GM19467 (cell line): ENCODE results near the gene EP300.
A peak's percentile ranks its signal among the peaks of the same experiment; 100 is the strongest.
"Not testable (repeated sequence)": the region's sequence is repeated elsewhere in the genome, so short reads cannot be mapped to it uniquely, and the experiment has no call there.

Experiments used
- ATAC-seq: cut with Tn5 transposase; IDR thresholded peaks from one replicate; pipeline ENCODE4 v1.9.1; 2021; ENCODE audit warnings: mild to moderate bottlenecking, moderate library complexity; ENCODE audit not compliant: unreplicated experiment

The EP300 gene

DNA sequence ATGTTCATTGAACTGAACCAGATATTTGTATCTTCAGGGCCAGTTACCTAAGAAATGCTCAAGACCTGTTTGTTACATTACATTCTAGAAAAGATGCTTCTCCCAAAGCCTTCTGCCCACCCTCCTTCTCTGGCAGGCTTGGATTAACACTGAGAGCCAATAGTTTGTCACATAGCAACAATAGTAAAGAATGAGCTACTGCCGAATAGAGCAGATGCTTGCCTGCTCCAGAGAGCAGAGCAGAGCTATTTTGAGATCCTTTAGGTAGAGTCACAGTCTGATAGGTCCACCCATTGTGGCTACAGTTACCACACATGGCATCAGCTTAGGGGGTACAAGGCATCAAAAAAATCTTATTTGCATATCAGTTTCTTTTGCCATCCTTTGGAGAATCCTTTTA lies 13.5 kb upstream of the EP300 start:
- ATAC-seq, result no peak

- ATAC-seq, result no peak
Observed at GRCh38 chr22:41085842-41086241, 6.5 kb upstream of the EP300 start.

GRCh38 chr22:41091132-41092022 lies 1.0 kb upstream of the EP300 start:
- peak; percentile 47 for ATAC-seq

- ATAC-seq, result no peak
Observed at GRCh38 chr22:41092847-41093411, 537 bp downstream of the EP300 start.

GRCh38 chr22:41094041-41094593 lies 1.7 kb downstream of the EP300 start:
- ATAC-seq, result no peak

GRCh38 chr22:41096391-41096790 lies 4.0 kb downstream of the EP300 start:
- ATAC-seq, result no peak

- no peak for ATAC-seq
Observed at GRCh38 chr22:41096841-41097240, 4.4 kb downstream of the EP300 start.

DNA sequence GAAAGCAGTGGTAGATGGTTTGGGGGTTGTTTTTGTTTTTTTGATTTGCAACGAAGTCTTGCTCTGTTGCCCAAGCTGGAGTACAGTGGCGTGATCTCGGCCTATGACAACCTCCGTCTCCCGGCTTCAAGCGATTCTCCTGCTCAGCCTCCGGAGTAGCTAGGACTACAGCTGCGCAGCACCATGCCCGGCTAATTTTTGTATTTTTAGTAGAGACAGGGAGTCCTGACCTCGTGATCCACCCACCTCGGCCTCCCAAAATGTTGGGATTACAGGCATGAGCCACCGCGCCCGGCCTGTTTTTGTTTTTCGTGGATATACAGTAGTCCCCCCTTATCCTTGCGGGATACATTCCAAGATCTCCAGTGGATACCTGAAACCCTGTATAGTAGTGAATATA lies 6.6 kb downstream of the EP300 start:
- no peak for ATAC-seq

DNA sequence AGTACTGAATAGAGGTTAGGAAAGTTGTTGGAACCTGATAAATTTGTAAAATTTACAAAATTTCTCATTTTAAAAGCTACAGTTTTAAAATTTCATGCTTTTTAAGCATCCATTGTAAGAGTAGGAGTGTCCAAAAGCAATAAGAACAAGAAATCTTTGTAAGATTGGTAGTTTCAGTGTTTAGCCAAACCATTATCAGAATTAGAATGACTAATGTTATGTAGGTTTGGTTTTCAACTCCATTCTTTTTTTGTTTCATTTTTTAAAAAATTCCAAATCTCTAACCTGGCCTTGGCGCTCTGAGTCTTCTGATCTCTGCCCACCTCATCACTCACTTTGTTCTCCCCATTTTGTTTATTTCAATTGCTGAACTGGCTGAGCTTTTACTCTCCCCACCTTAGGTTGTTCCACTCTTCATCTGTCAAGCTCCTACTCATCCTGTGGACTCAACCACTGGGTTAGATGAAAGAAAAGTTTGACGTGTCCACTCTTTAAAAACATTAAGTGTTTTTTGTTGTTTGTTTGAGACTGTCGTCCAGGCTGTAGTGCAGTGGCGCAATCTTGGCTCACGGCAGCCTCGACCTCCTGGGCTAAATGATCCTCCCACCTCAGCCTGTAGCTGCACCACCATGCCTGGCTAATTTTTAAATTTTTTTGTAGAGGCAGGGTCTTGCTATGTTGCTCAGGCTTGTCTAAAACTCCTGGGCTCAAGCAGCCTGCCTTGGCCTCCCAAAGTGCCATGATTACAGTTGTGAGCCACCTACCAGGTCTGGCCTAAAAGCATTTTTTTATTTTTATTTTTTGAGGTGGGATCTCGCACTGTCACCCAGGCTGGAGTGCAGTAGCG lies 14.0 kb downstream of the EP300 start:
- no peak for ATAC-seq

- not testable (repeated sequence) for ATAC-seq
Observed at GRCh38 chr22:41106969-41107325, 14.6 kb downstream of the EP300 start.

GRCh38 chr22:41110968-41111367 lies 18.6 kb downstream of the EP300 start:
- no peak for ATAC-seq

- ATAC-seq, result no peak
Observed at GRCh38 chr22:41116342-41116741, 23.9 kb downstream of the EP300 start.

DNA sequence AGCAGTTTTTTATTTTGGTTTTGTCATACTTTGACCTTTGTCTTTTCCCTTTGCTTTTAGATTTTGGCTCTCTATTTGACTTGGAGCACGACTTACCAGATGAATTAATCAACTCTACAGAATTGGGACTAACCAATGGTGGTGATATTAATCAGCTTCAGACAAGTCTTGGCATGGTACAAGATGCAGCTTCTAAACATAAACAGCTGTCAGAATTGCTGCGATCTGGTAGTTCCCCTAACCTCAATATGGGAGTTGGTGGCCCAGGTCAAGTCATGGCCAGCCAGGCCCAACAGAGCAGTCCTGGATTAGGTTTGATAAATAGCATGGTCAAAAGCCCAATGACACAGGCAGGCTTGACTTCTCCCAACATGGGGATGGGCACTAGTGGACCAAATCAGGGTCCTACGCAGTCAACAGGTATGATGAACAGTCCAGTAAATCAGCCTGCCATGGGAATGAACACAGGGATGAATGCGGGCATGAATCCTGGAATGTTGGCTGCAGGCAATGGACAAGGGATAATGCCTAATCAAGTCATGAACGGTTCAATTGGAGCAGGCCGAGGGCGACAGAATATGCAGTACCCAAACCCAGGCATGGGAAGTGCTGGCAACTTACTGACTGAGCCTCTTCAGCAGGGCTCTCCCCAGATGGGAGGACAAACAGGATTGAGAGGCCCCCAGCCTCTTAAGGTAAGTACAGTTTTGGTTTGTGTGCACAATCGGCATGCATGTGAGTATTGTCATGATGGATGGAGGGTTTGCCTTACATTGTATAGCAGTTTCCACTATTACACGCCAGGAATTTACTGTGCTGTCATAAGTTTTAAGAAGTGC lies 25.0 kb downstream of the EP300 start:
- no peak for ATAC-seq

- ATAC-seq, result no peak
Observed at GRCh38 chr22:41123151-41123550, 30.8 kb downstream of the EP300 start.

- no peak for ATAC-seq
Observed at GRCh38 chr22:41124086-41124485, 31.7 kb downstream of the EP300 start.

GRCh38 chr22:41127451-41127850 lies 35.1 kb downstream of the EP300 start:
- no peak for ATAC-seq

GRCh38 chr22:41128606-41129005 lies 36.2 kb downstream of the EP300 start:
- no peak for ATAC-seq

DNA sequence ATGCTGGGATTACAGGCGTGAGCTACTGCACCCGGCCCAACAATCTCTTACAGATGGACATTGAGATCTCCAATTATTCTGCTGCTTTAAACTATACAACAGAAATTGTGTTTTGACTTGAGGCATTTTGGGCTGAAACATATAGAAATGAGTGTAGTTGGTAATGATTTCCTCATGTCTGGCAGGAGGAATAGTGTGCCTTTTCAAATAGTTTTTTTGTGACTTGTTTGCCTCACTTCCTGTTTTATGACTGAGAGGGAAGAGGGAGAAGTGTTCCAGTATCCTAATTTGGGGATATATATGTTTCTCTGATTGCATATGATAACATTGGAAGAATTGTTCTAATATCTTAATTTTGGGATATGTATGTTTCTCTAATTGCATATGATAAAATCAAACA lies 40.2 kb downstream of the EP300 start:
- no peak for ATAC-seq

DNA sequence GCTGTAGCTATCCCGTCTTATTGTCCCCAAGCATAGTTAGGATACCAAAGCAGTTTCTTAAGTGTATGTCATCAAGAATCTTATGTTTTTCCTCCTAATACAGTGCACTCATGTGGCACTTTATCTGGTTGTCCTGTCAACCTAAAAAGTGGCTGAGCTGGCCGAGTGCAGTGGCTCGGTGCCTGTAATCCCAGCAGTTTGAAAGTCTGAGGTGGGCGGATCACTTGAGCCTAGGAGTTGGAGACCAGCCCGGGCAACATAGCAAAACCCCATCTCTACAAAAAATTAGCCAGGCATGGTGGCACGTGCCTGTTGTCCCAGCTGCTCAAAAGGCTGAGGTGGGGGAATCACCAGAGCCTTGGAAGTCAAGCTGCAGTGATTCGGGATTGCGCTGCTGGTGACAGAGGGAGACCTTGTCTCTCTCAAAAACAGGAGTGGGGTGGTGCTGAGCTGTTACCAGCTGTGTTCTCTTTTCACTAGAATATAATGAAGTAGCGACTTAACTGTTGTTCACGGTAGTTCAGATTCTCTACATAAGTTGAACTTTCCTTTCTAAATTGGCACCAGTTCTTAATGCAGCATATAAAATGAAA lies 48.1 kb downstream of the EP300 start:
- no peak for ATAC-seq

DNA sequence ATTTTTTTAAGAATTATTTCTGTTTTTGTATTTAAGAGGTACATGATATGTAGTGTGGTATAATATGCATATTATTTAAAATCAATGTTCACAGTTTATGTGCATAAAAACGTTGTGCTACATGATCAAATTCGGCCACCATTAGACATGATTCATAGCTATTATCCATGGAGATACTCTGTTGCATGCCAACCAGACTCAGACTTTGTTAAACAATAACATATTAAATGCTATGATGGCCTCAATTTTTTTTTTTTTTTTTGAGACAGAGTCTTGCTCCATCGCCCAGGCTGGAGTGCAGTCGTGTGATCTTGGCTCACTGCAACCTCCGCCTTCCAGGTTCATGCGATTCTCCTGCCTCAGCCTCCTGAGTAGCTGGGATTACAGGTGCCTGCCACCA lies 53.5 kb downstream of the EP300 start:
- ATAC-seq, result not testable (repeated sequence)
